GM18870 (cell line): ENCODE data around the gene PDE1C.
A peak's percentile ranks its signal among the peaks of the same experiment; 100 is the strongest.
"Not testable (repeated sequence)": the region's sequence is repeated elsewhere in the genome, so short reads cannot be mapped to it uniquely, and the experiment has no call there.

Source experiments
- ATAC-seq: cut with Tn5 transposase; IDR thresholded peaks from one replicate; pipeline ENCODE4 v1.9.1; 2021; ENCODE audit warnings: moderate library complexity; ENCODE audit not compliant: unreplicated experiment

Gene PDE1C

DNA sequence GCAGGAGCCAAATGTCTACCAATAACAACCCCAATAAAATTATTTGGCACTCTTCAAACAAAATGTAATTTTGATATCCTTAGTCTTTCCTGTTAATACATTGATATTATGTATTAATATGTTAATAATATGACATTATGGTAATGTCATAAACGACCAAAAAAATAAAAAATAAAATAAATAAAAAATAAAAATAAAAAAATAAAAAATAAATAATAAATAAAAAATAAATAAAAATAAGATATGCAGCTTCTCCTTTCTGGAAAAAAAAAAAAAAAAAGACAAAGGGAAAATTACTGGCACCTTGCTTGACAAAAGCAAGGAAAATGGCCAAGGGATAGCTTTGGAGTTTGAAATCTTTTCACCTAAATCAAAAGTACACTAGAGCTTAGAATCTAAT is 214.7 kb downstream of the PDE1C start:
- no peak for ATAC-seq

DNA sequence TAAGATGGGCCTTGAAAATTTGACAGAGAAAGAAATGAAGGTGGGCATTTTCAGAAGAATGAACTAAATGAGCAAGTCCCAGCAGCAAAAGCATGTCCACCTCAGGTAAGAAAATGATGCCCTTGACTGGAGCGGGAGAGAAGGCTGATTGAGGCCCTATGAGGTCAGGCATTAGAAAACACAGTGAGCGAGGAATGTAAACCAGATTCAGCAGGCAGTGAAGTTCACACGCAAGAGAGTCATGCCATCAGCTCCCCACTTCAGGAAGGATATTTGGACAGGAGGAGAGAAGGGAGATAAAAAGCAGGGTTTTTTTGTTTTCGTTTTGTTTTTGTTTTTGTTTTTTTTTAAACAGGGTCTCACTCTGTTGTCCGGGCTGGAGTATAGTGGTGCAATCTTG is 216.8 kb downstream of the PDE1C start:
- no peak for ATAC-seq

DNA sequence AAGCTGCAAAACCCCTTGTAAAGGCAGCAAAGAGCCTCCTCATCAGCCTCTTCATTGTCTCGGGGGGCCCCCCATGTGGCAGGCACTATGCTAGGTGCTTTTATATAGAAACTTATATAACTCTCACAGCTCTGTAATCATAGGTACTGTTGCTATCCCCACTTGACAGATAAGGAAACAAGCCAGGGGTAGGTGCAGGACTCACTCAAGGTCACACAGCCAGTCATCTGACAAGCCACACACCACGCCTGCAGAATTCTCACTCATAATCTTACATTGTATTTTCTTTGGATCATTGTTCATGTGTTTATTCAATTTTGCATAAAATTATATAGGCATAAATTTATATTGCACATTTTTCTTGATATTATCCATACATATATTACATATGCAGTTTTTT is 217.7 kb downstream of the PDE1C start:
- ATAC-seq, result no peak

DNA sequence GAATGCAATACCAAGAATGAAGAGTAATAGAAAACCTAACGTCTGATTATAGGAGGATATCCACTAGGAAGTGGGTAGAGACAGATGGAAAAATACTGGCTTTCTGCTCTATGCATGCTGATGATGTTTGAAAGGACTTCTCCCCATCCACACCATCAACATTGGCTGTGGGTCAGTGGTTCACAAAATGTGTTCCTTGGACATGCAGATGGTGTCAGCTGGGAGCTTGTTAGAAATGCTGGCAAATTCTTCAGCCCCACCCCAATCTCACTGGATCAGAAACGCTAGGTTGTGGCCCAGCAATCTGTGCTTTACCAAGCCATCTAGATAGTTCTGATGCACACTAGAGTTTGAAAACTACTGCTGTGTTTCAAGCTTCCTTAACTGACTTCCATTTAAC is 219.1 kb downstream of the PDE1C start:
- no peak for ATAC-seq

DNA sequence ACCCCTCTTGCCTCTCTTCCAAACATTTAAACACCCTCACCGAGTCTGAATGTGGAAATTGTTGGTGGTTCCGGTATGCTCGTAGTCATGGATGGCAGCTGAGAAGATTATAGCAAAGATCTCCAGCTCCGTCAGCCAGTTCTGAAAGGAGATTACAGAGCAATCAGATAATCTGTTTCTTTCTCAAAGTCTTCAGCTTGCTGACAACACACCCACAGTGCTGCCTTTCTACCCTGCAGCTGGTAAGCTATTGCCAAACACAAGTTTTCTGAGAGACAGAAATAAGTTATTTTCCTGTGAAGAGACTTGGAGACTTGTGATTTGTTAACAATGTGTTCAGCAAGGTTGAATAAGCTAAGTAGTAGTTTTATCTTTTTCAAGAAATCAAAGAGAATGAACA is 219.6 kb downstream of the PDE1C start:
- ATAC-seq, result no peak

DNA sequence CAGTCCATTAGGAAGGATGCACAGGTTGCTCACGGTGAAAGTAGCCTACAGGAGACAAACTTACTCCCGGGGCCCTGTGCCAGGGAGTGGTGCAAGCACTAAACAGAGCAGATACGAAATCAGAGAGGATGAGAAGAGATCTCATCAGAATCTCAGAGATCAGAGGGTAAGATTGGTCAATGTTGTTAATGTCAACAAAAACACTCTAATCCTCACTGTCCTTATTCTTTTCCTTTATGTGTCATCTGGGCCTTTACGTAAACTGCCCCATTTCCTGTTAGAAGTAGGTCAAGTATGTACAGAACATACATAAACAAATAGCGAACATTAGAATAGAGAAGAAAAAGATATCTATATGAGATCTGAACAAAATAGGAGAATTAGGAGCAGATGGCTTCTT is 220.1 kb downstream of the PDE1C start:
- no peak for ATAC-seq

DNA sequence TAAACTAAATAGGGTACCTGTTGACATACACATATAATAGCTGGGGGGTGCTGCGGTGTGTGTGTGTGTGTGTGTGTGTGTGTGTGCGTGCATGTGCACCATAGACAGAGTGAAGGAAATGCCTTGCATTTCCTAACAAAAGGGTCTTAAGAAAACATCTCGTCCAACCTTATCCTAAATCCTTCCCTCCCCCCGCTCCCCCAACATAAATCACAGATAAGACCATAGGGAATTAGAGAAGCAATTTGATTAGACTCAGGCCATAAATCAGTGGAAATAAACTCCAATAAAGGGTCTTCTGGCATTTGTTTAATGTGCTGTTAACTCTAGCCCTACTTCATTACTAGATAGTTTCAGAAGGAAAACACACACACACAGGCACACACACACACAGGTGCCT is 234.7 kb downstream of the PDE1C start:
- ATAC-seq, result no peak

DNA sequence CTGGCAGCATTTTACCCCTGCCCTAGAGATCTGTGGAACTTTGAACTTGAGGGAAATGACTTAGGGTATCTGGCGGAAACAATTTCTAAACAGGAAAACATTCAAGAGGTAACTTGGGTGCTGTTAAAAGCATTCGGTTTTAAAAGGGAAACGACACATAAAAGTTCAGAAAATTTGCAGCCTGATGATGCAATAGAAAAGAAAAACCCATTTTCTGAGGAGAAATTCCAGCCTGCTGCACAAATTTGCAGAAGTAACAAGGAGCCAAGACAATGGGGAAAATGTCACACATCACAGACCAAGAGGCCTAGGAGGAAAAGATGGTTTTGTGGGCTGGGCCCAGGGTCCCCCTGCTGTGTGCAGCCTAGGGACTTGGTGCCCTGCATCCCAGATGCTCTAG is 236.6 kb downstream of the PDE1C start:
- ATAC-seq, result not testable (repeated sequence)

DNA sequence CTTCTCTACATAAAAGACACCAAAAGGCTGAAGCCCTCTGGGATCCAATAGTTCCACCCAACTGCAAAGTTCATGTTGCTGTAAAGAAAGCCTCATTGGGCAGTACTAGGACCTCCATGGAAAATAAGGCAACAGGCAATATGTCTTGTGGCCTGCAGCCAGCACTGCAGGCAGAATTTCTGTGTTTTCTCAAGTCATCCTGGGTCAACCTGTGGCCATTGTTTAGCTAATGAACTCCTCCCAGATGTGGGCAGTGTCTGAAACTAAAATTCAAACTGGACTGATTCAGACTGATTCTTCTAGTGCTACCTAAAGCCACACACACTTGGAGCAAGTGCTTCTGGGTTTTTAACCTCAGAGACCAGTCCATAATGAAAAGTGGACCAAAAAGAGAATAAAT is 241.7 kb downstream of the PDE1C start:
- ATAC-seq, result no peak

DNA sequence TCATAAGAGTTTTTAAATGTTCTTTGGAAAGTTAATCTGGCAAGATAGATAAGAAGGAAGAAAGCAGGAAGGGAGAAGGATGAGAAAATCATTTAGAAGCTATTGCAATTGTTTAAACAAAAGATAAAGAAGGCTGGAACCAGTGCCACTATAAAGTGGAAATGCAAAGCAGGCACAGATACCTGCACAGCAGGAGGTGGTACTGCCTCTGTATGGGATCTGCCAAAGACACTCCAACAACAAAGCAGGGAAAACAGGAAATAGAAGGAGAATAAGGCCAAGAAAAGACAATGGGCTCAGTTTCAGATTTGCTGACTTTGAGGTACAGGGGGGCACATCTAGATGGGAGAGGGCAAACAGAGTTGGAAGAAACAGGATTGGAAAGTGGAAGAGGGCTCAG is 244.6 kb downstream of the PDE1C start:
- no peak for ATAC-seq

DNA sequence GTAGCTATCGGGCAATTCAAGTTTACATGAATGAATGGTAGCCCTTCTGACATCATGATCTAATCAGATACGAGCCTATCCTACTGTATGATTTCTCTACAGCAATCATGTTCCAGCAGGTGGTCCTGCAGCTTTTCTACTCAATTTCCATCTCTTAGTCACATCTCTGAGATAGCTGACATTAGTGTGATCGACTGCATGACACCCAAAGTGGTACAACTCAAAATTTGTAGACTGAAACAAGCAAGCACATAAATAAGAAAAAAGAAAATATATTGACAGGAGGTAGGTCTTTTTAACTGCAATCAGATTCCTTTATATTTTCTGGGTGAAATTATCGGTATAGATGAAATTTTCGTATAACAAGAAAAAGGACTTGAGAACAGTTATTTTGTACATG is 251.2 kb downstream of the PDE1C start:
- no peak for ATAC-seq

DNA sequence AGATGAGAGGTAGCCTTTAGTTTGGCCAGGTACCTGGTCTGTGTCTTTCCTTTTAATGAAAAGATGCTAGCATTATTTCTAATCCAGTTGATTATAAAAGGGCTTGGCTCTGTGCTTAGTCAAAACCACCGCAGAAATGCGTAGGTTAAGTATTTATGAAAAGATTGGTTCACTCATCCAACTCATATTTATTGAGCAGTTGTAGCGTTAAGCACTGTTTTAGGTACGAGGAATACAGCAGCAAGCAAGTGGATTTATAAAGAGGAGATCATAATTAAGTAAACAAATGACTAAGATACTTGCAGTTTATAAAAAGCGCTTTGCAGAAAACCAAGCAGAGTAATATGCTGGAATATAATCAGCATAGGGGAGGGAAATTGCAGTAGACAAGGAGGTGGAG is 253.4 kb downstream of the PDE1C start:
- ATAC-seq, result no peak

DNA sequence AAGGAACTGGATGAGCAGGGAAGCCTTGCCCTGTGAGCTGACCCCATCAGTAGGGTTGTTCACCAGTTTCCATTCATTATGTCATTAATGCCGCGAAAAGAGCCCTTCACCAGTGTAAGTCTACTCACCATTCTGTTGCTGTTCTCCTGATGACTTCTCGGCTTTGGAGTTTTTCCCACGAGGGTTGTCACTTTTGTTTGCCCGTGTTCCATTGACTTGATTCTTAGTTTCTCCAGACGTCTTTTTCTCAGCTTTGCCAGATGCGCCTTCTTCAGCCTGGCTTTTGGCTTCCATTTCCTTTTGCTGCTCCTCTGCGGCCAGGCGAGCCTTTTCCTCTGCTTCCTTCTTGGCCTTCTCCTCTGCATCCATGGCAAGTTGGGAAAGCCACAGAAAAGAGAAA is 254.4 kb downstream of the PDE1C start:
- no peak for ATAC-seq

DNA sequence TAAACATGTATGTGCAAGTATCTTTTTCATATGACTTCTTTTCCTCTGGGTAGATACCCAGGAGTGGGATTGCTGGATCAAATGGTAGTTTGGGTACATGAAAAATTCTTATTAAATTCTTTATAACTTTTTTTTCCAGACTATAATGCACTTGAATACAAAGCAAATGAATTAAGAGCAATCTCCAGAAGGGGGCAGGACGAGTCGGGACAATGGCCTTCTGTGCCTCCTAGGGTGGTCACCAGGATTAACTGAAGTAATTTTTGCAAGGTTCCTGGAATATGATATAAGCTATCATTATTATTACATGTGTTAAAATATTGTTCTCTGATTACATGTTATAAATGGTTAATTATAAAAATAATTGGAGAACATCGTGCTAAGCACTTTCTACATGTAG is 256.0 kb downstream of the PDE1C start:
- ATAC-seq, result no peak

DNA sequence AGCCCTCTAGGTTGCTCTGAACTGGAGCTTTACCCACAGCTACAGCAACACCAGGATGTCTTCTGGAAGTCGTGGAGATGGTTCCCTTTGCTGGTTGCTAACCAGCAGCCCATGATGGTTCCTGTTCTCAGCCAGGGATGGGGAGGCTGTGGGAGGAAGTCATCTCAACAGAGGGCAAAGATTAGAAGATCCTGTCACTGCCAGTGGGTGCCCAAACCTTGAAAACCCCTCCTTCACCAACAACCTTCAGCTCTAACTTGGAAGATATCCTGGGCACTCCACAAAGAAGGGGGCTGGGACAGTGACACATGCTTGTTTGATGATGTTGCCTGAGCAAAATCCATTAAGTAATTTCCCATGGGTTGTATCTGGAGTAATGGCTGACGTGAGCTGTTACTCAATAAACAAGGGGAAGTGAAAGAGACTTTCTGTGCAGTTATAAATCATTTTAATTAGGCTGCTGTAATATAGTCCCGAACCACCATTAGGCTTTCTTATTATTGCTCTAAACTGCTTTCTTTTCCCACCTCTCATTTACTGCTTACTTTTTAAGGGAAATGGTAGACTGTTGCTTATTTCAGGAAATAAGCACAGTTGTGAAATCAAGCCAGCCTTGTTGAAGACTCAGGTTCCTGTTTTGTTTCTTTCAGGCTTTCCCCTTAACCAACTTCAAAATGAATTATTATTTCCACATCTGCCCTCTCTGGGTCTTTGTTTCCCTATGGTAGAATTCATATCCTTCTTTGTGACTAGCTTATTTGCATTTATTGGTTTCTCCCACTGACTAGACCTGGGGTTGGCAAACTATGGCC is 258.4 kb downstream of the PDE1C start:
- ATAC-seq, result peak; percentile 90

DNA sequence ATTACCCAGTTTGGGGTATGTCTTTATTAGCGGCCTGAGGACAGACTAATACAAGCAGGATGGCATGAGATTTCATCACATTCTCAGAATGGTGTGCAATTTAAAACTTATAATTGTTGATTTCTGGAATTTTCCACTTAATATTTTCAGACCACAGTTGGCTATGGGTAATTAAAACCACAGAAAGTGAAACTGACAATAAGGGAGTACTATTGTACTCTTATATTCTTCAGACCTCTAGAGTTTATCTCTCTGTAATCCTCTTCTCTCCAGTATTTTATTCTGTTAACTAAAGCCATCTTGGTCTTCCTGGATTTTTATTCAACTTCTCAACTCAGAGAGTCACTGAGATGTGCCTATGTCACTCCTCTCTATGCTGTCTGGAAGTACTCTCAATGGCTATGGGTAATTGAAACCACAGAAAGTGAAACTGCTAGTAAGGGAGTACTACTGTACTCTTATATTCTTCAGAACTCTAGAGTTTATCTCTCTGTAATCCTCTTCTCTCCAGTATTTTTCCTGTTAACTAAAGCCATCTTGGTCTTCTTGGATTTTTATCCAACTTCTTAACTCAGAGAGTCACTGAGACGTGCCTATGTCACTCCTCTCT is 264.9 kb downstream of the PDE1C start:
- ATAC-seq, result peak; percentile 99

DNA sequence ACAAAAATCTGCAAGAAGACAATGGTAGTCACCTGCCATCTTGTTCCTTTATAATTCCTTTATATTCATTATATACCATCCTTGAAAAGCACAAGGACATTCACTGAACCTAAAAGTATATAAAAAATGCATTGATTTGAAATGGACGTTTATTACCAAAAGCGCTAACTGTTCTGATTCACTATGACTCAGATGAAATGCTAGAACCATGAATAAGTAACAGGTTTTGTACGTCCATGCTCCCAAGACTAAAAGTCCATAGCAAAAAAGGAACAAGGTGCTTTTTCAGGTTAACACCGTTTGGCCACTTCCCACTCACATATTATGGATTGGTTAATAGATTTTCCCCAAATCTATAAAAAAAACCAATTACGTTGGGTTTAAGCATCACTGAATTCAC is 273.8 kb downstream of the PDE1C start:
- no peak for ATAC-seq

DNA sequence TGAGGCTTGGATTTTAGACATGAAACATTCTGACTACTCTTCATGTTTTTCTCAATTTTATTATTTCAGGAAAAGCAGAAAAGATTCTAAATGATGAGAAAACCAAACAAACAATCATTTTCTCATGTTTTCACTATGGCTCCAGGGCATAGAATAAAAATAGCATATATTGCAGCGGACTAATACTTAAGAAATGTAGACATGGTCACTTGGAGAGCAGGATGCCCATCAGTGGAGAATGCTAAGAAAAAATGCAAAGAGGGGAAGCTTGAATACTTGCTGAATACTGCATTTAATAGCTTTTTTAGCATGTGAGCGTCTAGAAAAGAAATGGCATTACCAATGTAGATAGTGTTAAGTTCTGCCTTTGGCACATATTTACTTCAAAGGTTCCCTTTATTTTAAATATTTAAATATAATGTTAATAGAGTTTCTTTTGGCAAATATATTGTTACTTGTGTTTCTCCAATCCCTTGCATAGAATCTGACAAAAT is 275.3 kb downstream of the PDE1C start:
- no peak for ATAC-seq

DNA sequence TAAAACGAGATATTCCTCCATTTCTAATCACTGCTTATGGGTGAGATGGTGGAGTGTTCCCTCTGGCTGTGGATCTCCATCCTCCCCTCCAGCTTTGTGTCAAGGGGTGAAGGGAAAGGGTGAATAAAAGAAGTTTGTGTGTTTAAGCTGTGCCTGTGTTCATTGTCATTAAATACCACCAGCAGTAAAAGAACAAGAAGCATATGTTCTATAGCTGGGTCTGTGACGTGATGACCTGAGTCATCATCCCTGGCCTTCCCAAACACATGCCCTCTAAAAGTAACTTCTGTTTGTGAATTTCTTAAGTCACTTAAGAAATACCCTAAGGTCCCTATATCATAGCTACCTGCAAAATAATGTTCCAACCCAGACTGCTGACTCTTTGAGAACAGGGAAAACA is 278.3 kb downstream of the PDE1C start:
- no peak for ATAC-seq

DNA sequence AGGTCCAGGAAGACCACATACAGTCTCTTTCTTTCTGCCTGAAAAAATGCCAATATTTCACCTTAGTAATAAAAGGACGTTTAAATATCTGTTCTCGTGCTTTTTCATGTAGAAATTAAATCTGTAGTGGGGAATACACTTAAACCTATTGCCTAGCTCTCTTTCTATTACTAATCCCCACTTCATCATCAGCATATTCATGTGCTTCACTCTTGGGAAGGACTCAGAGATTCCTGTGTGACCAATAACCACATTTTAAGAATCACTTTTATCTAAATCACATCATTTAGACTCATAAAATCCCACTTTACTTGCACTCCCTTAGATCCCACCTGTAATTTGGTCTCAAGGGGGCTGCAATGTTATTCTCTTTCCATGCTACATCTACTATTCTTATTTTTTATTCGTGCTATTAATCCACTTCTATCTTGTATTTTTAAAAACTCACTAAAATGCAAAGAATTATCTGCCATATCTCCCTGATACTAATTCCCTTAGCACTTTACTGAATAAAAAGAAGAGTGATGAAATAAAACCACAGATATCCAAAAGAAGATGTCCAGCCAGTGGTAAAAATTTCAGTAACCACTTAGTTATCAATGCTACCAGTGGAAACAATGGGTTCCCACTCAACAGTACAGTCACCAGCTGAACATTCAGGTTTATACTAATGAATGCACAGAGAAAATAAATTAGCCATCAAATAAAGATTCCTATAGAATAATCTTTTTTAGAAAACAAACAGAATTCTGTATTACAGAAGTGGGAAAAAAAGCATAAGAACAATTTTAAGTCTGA is 281.1 kb downstream of the PDE1C start:
- ATAC-seq, result no peak

DNA sequence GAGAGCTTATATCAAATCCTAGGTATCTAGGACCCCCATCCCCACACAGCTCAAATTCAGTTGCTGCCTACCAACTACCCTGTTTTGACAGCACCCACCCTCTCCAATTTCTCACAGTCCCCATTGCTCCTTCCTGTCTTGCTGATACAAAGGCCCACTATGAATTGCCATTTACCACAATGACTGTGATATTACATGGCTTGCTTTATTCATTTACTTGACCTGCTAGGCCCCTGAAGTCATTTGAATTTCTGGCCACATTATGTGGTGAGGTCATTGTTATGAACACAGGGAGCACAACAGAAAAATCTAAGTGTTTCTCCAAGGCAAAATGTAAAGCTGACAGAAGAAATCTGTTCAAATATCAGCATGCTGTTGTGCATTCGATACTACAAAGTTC is 281.8 kb downstream of the PDE1C start:
- peak; percentile 85 for ATAC-seq

DNA sequence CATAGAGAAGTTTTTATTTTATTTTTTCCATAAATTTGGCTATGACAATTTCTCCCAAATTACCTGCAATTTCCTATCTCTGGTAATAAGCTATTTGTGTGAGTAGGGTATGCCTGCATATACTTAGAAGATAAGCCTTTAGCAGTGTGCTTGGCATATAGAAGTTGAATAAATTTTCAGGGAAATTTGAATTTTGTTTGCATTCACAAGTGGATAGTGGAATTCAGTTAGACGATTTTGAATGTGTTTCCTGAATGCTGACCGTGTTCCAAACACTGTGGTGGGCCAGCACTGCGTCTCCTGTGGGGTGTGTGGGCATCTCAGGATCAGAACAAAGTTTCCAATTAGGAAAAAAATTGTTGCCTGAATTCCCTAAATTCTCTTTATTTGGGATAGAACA is 283.9 kb downstream of the PDE1C start:
- ATAC-seq, result no peak
